ENCODE data around the gene DEFB131A.
"Not testable (repeated sequence)": the region's sequence is repeated elsewhere in the genome, so short reads cannot be mapped to it uniquely, and the experiment has no call there.

The DEFB131A gene

GRCh38 chr4:9444114-9444513, at the start of gene DEFB131A:
Gene DEFB131A (plus strand): TSS chr4:9444414. CDS start chr4:9444534, 120 bp downstream.
- H3K9ac ChIP-seq (ENCODE audit: low read length); H4K20me1 ChIP-seq (ENCODE audit: low read depth, low read length); H3K27ac ChIP-seq (ENCODE audit: low read depth, low read length); H3K79me2 ChIP-seq (ENCODE audit: insufficient read depth, low read length); H3F3A ChIP-seq (ENCODE audit: insufficient read depth); H3K9me3 ChIP-seq (ENCODE audit: insufficient read depth, low read length); H3K9me2 ChIP-seq (replicated peaks; ENCODE audit: insufficient read depth, low read length); H3K4me3 ChIP-seq (ENCODE audit: insufficient read depth, low read length, poor library complexity, severe bottlenecking); H3K36me3 ChIP-seq (ENCODE audit: low read length); H2AFZ ChIP-seq (ENCODE audit: low read depth, low read length, severe bottlenecking); H3K27me3 ChIP-seq (ENCODE audit: low read length); H3K4me2 ChIP-seq (ENCODE audit: low read depth, low read length, poor library complexity, severe bottlenecking): not testable (repeated sequence)

GRCh38 chr4:9405774-9406173, 38.4 kb upstream of the DEFB131A start:
- H3K9me2 ChIP-seq (replicated peaks; ENCODE audit: insufficient read depth, low read length); H3K36me3 ChIP-seq (ENCODE audit: low read length); H3K27ac ChIP-seq (ENCODE audit: low read depth, low read length); H3K4me2 ChIP-seq (ENCODE audit: low read depth, low read length, poor library complexity, severe bottlenecking); H3K4me3 ChIP-seq (ENCODE audit: insufficient read depth, low read length, poor library complexity, severe bottlenecking); H3K9ac ChIP-seq (ENCODE audit: low read length); H3K27me3 ChIP-seq (ENCODE audit: low read length); H3K9me3 ChIP-seq (ENCODE audit: insufficient read depth, low read length); H3K79me2 ChIP-seq (ENCODE audit: insufficient read depth, low read length); H3F3A ChIP-seq (ENCODE audit: insufficient read depth); H4K20me1 ChIP-seq (ENCODE audit: low read depth, low read length); H2AFZ ChIP-seq (ENCODE audit: low read depth, low read length, severe bottlenecking): not testable (repeated sequence)

- H3K4me3 ChIP-seq (ENCODE audit: insufficient read depth, low read length, poor library complexity, severe bottlenecking); H3K4me2 ChIP-seq (ENCODE audit: low read depth, low read length, poor library complexity, severe bottlenecking): not testable (repeated sequence)
These were observed 37.7 kb upstream of the DEFB131A start for GRCh38 chr4:9406491-9406890.

GRCh38 chr4:9409793-9410192, 34.4 kb upstream of the DEFB131A start:
- Histone ChIP-seq H3K27ac (ENCODE audit: low read depth, low read length) (no peak overlapping the region), H3K4me3 (ENCODE audit: insufficient read depth, low read length, poor library complexity, severe bottlenecking) (no peak overlapping the region)

More at GRCh38 chr4:9406491-9406890, 37.7 kb upstream of the DEFB131A start:
- H3K79me2 ChIP-seq (ENCODE audit: insufficient read depth, low read length); H3K36me3 ChIP-seq (ENCODE audit: low read length); H3F3A ChIP-seq (ENCODE audit: insufficient read depth); H3K9me2 ChIP-seq (replicated peaks; ENCODE audit: insufficient read depth, low read length); H3K9me3 ChIP-seq (ENCODE audit: insufficient read depth, low read length); H3K9ac ChIP-seq (ENCODE audit: low read length); H4K20me1 ChIP-seq (ENCODE audit: low read depth, low read length); H2AFZ ChIP-seq (ENCODE audit: low read depth, low read length, severe bottlenecking); H3K27ac ChIP-seq (ENCODE audit: low read depth, low read length); H3K27me3 ChIP-seq (ENCODE audit: low read length): not testable (repeated sequence)

GRCh38 chr4:9421884-9422455, 22.2 kb upstream of the DEFB131A start:
- not testable (repeated sequence) for H4K20me1 ChIP-seq (ENCODE audit: low read depth, low read length); H3K9me2 ChIP-seq (replicated peaks; ENCODE audit: insufficient read depth, low read length); H3K27me3 ChIP-seq (ENCODE audit: low read length); H3K9ac ChIP-seq (ENCODE audit: low read length); H3K4me2 ChIP-seq (ENCODE audit: low read depth, low read length, poor library complexity, severe bottlenecking); H3K36me3 ChIP-seq (ENCODE audit: low read length); H2AFZ ChIP-seq (ENCODE audit: low read depth, low read length, severe bottlenecking); H3K79me2 ChIP-seq (ENCODE audit: insufficient read depth, low read length); H3K9me3 ChIP-seq (ENCODE audit: insufficient read depth, low read length); H3K27ac ChIP-seq (ENCODE audit: low read depth, low read length); H3K4me3 ChIP-seq (ENCODE audit: insufficient read depth, low read length, poor library complexity, severe bottlenecking); H3F3A ChIP-seq (ENCODE audit: insufficient read depth)

More at GRCh38 chr4:9409793-9410192, 34.4 kb upstream of the DEFB131A start:
- H3K36me3 ChIP-seq (ENCODE audit: low read length): no peaks in the 10 kb centered on the region
- TF ChIP-seq CTCF (IDR thresholded peaks at IDR 0.05; ENCODE audit: insufficient read depth, low read length, poor library complexity, severe bottlenecking) (no peak), EZH2phosphoT487 (conservative IDR thresholded peaks at IDR 0.05; ENCODE audit: low read length) (no peak)
- H3K9me2 ChIP-seq (replicated peaks; ENCODE audit: insufficient read depth, low read length): no peaks in the 10 kb centered on the region
- no peaks in the 10 kb centered on the region for H4K20me1 ChIP-seq (ENCODE audit: low read depth, low read length)
- H3K4me2 ChIP-seq (ENCODE audit: low read depth, low read length, poor library complexity, severe bottlenecking): no peak overlapping the region
- H3F3A ChIP-seq (ENCODE audit: insufficient read depth): no peaks in the 10 kb centered on the region
- no peaks in the 10 kb centered on the region for H3K9me3 ChIP-seq (ENCODE audit: insufficient read depth, low read length)
- H3K27me3 ChIP-seq (ENCODE audit: low read length): no peaks in the 10 kb centered on the region
- H3K9ac ChIP-seq (ENCODE audit: low read length): no peak overlapping the region
- H3K79me2 ChIP-seq (ENCODE audit: insufficient read depth, low read length): no peaks in the 10 kb centered on the region
- no peak overlapping the region for H2AFZ ChIP-seq (ENCODE audit: low read depth, low read length, severe bottlenecking)

- H3K9ac ChIP-seq (ENCODE audit: low read length); H3K27ac ChIP-seq (ENCODE audit: low read depth, low read length); H3K36me3 ChIP-seq (ENCODE audit: low read length); H3K27me3 ChIP-seq (ENCODE audit: low read length); H2AFZ ChIP-seq (ENCODE audit: low read depth, low read length, severe bottlenecking); H3K4me2 ChIP-seq (ENCODE audit: low read depth, low read length, poor library complexity, severe bottlenecking); H3K79me2 ChIP-seq (ENCODE audit: insufficient read depth, low read length); H4K20me1 ChIP-seq (ENCODE audit: low read depth, low read length); H3K9me2 ChIP-seq (replicated peaks; ENCODE audit: insufficient read depth, low read length); H3K9me3 ChIP-seq (ENCODE audit: insufficient read depth, low read length); H3K4me3 ChIP-seq (ENCODE audit: insufficient read depth, low read length, poor library complexity, severe bottlenecking); H3F3A ChIP-seq (ENCODE audit: insufficient read depth): not testable (repeated sequence)
These were observed 18.3 kb upstream of the DEFB131A start for GRCh38 chr4:9425916-9426315.

- H3K4me2 ChIP-seq (ENCODE audit: low read depth, low read length, poor library complexity, severe bottlenecking); H3K36me3 ChIP-seq (ENCODE audit: low read length); H3F3A ChIP-seq (ENCODE audit: insufficient read depth); H3K9me3 ChIP-seq (ENCODE audit: insufficient read depth, low read length); H3K79me2 ChIP-seq (ENCODE audit: insufficient read depth, low read length); H3K9me2 ChIP-seq (replicated peaks; ENCODE audit: insufficient read depth, low read length); H4K20me1 ChIP-seq (ENCODE audit: low read depth, low read length); H3K9ac ChIP-seq (ENCODE audit: low read length); H3K27ac ChIP-seq (ENCODE audit: low read depth, low read length); H3K4me3 ChIP-seq (ENCODE audit: insufficient read depth, low read length, poor library complexity, severe bottlenecking); H2AFZ ChIP-seq (ENCODE audit: low read depth, low read length, severe bottlenecking); H3K27me3 ChIP-seq (ENCODE audit: low read length): not testable (repeated sequence)
These were observed 14.2 kb upstream of the DEFB131A start for GRCh38 chr4:9430061-9430460.
